Pulmonary artery endothelial cell (primary cell): Measurements from ENCODE around the gene PVRIG. TPM values are rescaled to one million over a fixed set of nuclear protein-coding genes. Genes with fewer than 3 reads are reported as not detected.

Experiments
- total RNA-seq: library from RNA; depleted of rRNA; stranded (reverse); fragments of >200 nt; gene quantifications from 2 replicates; pipeline ENCODE4 v1.2.3, GENCODE V29; 2014

PVRIG gene
- total RNA-seq, 1 donor from 2014 or later, result not detected

Other genes with a start within 250 kb of the PVRIG start
- gene AZGP1, start 243.9 kb upstream of the PVRIG start, total RNA-seq, result not detected in 2 replicates
- 32.7 and 33.5 TPM in 2 replicates for gene ZKSCAN1, start 204.4 kb upstream of the PVRIG start, total RNA-seq
- gene ZSCAN21, start 170.2 kb upstream of the PVRIG start, total RNA-seq, result 7.0 and 9.3 TPM in 2 replicates
- gene ZNF3, start 138.2 kb upstream of the PVRIG start, total RNA-seq, result 21.7 and 27.8 TPM in 2 replicates
- 147 and 157 TPM in 2 replicates for gene COPS6, start 131.0 kb upstream of the PVRIG start, total RNA-seq
- 114 and 205 TPM in 2 replicates for gene MCM7, start 118.6 kb upstream of the PVRIG start, total RNA-seq
- gene AP4M1, start 118.3 kb upstream of the PVRIG start, total RNA-seq, result 23.8 and 24.9 TPM in 2 replicates
- 30.5 and 40.4 TPM in 2 replicates for gene TAF6, start 100.6 kb upstream of the PVRIG start, total RNA-seq
- gene CNPY4, start 100.3 kb upstream of the PVRIG start, total RNA-seq, result 34.7 and 51.5 TPM in 2 replicates
- 2.5 and 3.0 TPM in 2 replicates for gene MBLAC1, start 93.0 kb upstream of the PVRIG start, total RNA-seq
- 68.4 and 109 TPM in 2 replicates for gene LAMTOR4, start 71.0 kb upstream of the PVRIG start, total RNA-seq
- 6.3 and 8.6 TPM in 2 replicates for gene TRAPPC14, start 61.2 kb upstream of the PVRIG start, total RNA-seq
- gene GAL3ST4, start 51.3 kb upstream of the PVRIG start, total RNA-seq, result 0.73 and 2.0 TPM in 2 replicates
- gene GPC2, start 42.6 kb upstream of the PVRIG start, total RNA-seq, result 2.2 and 4.1 TPM in 2 replicates
- gene STAG3, start 42.0 kb upstream of the PVRIG start, total RNA-seq, result 0.13 and 0.42 TPM in 2 replicates
- not detected in 2 replicates for gene SPDYE3, start 87.8 kb downstream of the PVRIG start, total RNA-seq
- gene PILRB, start 138.2 kb downstream of the PVRIG start, total RNA-seq, result 3.4 and 10.8 TPM in 2 replicates
- 0.13 TPM in 1 of 2 replicates, not detected in the other for gene PILRA, start 153.5 kb downstream of the PVRIG start, total RNA-seq
- gene ZCWPW1, start 208.8 kb downstream of the PVRIG start, total RNA-seq, result 0.42 and 0.53 TPM in 2 replicates
- 48.3 and 50.6 TPM in 2 replicates for gene MEPCE, start 209.9 kb downstream of the PVRIG start, total RNA-seq
- 26.1 and 30.5 TPM in 2 replicates for gene PPP1R35, start 216.5 kb downstream of the PVRIG start, total RNA-seq
- gene SPACDR, start 244.3 kb downstream of the PVRIG start, total RNA-seq, result 1.2 TPM in 2 replicates